ENCODE data around the gene PTPRN2. TPM values are rescaled to one million over a fixed set of nuclear protein-coding genes. Genes with fewer than 3 reads are reported as not detected.

The PTPRN2 gene
- total RNA-seq, 1 experiment from 2014 or later, result 1.7 TPM

- Histone ChIP-seq H4K20me1 (ENCODE audit: insufficient read depth, low read depth, low read length) (no peaks in the 10 kb centered on the region), H3K9me3 (ENCODE audit: low read length) (no peaks in the 10 kb centered on the region), H3K79me2 (ENCODE audit: low read length) (no peaks in the 10 kb centered on the region), H3K4me1 (ENCODE audit: low read length) (no peaks in the 10 kb centered on the region), H3K27me3 (ENCODE audit: low read length) (no peaks in the 10 kb centered on the region), H3K4me2 (ENCODE audit: low read depth, low read length, poor library complexity, severe bottlenecking) (no peak overlapping the region), H2AFZ (ENCODE audit: low read length) (no peak overlapping the region), H3K9ac (ENCODE audit: low read length) (no peak overlapping the region), H3K9me2 (replicated peaks; ENCODE audit: insufficient read depth, low read length) (no peaks in the 10 kb centered on the region), H3K27ac (ENCODE audit: low read length) (no peak overlapping the region), H3K4me3 (ENCODE audit: low read length) (no peak overlapping the region), H3K36me3 (ENCODE audit: insufficient read depth, low read length) (no peaks in the 10 kb centered on the region)
- DNase-seq, result no peak
Observed at GRCh38 chr7:158186406-158186805, 401.2 kb downstream of the PTPRN2 start.

DNA sequence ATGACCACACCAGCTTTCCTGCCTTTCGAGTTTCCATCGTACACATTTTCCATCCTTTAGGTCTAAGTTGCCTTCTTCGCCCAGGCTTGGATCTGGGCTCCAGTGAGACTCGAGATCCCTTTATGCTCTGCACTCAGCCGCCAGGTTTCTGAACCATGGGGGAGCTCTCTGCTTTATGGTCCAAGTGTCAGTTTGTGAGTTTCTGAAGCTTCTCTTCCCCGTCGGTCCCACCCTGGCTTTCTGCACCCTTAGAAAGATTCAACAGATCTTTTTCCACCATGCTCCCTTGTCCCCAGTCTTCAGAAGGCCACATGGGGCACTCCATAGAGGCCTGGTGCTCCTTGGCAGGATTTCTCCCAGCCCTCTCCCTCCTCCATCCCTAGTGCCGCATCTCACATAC is 402.0 kb downstream of the PTPRN2 start:
- H3K9ac ChIP-seq (ENCODE audit: low read length), result no peak overlapping the region
- no peaks in the 10 kb centered on the region for H3K27me3 ChIP-seq (ENCODE audit: low read length)
- no peaks in the 10 kb centered on the region for H3K36me3 ChIP-seq (ENCODE audit: insufficient read depth, low read length)
- no peak overlapping the region for H3K27ac ChIP-seq (ENCODE audit: low read length)
- no peaks in the 10 kb centered on the region for H3K4me1 ChIP-seq (ENCODE audit: low read length)
- H3K9me2 ChIP-seq (replicated peaks; ENCODE audit: insufficient read depth, low read length), result no peaks in the 10 kb centered on the region
- no peaks in the 10 kb centered on the region for H3K9me3 ChIP-seq (ENCODE audit: low read length)
- H3K79me2 ChIP-seq (ENCODE audit: low read length), result no peaks in the 10 kb centered on the region
- no peak for DNase-seq
- H3K4me3 ChIP-seq (ENCODE audit: low read length), result no peak overlapping the region
- no peak overlapping the region for H3K4me2 ChIP-seq (ENCODE audit: low read depth, low read length, poor library complexity, severe bottlenecking)
- H2AFZ ChIP-seq (ENCODE audit: low read length), result no peak overlapping the region
- no peaks in the 10 kb centered on the region for H4K20me1 ChIP-seq (ENCODE audit: insufficient read depth, low read depth, low read length)

DNA sequence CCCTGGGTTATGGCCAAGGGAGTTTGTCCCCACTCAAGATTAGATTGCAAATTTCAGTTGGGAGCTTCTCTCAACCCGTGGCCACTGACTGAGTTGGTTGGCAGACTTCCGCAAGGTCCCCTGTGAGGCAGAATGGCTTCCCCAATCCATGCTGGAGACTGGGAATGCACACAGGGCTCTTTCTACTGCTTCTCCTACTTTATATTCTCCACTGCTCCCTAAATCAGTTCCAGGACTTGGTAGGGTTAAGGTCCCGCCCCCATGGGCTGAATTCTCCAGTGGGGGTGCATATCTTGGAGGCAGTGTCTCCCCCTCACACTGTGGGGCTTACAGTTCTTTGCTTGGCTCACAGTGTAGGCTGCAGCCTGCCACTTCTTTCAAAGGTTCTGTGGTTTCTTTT is 404.2 kb downstream of the PTPRN2 start:
- no peaks in the 10 kb centered on the region for H3K4me1 ChIP-seq (ENCODE audit: low read length)
- no peaks in the 10 kb centered on the region for H3K36me3 ChIP-seq (ENCODE audit: insufficient read depth, low read length)
- H2AFZ ChIP-seq (ENCODE audit: low read length), result no peak overlapping the region
- no peak overlapping the region for H3K27ac ChIP-seq (ENCODE audit: low read length)
- H3K9ac ChIP-seq (ENCODE audit: low read length), result no peak overlapping the region
- H3K27me3 ChIP-seq (ENCODE audit: low read length), result no peaks in the 10 kb centered on the region
- no peak overlapping the region for H3K4me3 ChIP-seq (ENCODE audit: low read length)
- no peaks in the 10 kb centered on the region for H3K9me3 ChIP-seq (ENCODE audit: low read length)
- H3K4me2 ChIP-seq (ENCODE audit: low read depth, low read length, poor library complexity, severe bottlenecking), result no peak overlapping the region
- H3K9me2 ChIP-seq (replicated peaks; ENCODE audit: insufficient read depth, low read length), result no peaks in the 10 kb centered on the region
- no peaks in the 10 kb centered on the region for H4K20me1 ChIP-seq (ENCODE audit: insufficient read depth, low read depth, low read length)
- no peaks in the 10 kb centered on the region for H3K79me2 ChIP-seq (ENCODE audit: low read length)
- DNase-seq, result no peak

DNA sequence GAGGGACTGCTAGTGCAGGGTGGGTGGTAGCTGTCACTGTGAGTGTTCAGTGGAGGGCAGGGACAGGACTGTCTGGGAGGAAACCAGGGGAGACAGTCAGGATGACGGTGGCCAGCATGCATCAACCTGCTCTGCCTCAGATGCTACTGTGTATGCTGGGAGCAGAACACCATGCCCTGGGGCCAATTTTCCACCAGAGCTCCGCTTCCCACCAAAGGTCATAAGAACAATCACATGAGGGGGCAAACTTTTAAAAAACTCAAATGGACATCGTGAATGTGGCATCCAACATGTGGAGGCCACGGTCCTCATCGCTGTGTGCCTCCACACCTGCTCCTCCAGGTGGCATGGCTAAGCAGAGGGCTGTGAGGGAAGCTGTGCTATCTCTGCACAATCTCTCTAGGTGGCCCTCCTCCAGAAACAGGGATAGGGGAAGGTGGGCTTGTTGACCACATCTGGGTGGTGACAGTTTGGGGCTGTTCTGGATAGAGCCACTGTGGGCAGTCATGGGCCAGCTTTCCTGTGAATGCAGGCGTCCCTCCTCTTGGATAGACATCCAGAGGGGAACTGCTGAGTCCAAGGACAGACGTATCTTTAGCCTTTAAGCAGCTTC is 411.0 kb downstream of the PTPRN2 start:
- Histone ChIP-seq H3K4me2 (ENCODE audit: low read depth, low read length, poor library complexity, severe bottlenecking) (no peak overlapping the region), H4K20me1 (ENCODE audit: insufficient read depth, low read depth, low read length) (no peaks in the 10 kb centered on the region), H3K4me1 (ENCODE audit: low read length) (no peaks in the 10 kb centered on the region), H3K9me3 (ENCODE audit: low read length) (no peaks in the 10 kb centered on the region), H3K27ac (ENCODE audit: low read length) (no peak overlapping the region), H3K4me3 (ENCODE audit: low read length) (no peak overlapping the region), H3K27me3 (ENCODE audit: low read length) (no peaks in the 10 kb centered on the region), H3K36me3 (ENCODE audit: insufficient read depth, low read length) (no peaks in the 10 kb centered on the region), H3K79me2 (ENCODE audit: low read length) (no peaks in the 10 kb centered on the region), H3K9ac (ENCODE audit: low read length) (no peak overlapping the region), H3K9me2 (replicated peaks; ENCODE audit: insufficient read depth, low read length) (no peaks in the 10 kb centered on the region), H2AFZ (ENCODE audit: low read length) (no peak overlapping the region)
- no peak for DNase-seq

DNA sequence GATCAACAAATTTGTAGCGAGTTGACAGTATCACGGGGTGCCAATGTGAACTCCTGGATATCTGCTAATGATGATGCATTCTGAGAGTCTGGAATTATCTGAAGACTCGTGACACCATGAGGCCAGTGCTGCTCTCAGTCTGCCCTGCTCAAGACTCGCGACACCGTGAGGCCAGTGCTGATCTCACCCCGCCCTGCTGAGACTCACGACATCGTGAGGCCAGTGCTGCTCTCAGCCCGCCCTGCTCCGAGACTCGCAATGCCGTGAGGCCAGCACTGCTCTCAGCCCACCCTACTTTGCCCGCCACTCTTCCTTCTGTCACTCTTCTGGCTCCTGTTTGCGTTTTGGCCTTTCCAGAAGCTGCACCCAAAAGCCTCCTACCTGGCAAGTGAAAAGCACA is 411.8 kb downstream of the PTPRN2 start:
- Histone ChIP-seq H3K27me3 (ENCODE audit: low read length) (no peaks in the 10 kb centered on the region), H3K4me3 (ENCODE audit: low read length) (no peak overlapping the region), H3K9me3 (ENCODE audit: low read length) (no peaks in the 10 kb centered on the region), H3K79me2 (ENCODE audit: low read length) (no peaks in the 10 kb centered on the region), H3K9me2 (replicated peaks; ENCODE audit: insufficient read depth, low read length) (no peaks in the 10 kb centered on the region), H3K36me3 (ENCODE audit: insufficient read depth, low read length) (no peaks in the 10 kb centered on the region), H4K20me1 (ENCODE audit: insufficient read depth, low read depth, low read length) (no peaks in the 10 kb centered on the region), H3K27ac (ENCODE audit: low read length) (no peak overlapping the region), H3K4me1 (ENCODE audit: low read length) (no peaks in the 10 kb centered on the region), H3K4me2 (ENCODE audit: low read depth, low read length, poor library complexity, severe bottlenecking) (no peak overlapping the region), H3K9ac (ENCODE audit: low read length) (no peak overlapping the region), H2AFZ (ENCODE audit: low read length) (no peak overlapping the region)
- no peak for DNase-seq

DNA sequence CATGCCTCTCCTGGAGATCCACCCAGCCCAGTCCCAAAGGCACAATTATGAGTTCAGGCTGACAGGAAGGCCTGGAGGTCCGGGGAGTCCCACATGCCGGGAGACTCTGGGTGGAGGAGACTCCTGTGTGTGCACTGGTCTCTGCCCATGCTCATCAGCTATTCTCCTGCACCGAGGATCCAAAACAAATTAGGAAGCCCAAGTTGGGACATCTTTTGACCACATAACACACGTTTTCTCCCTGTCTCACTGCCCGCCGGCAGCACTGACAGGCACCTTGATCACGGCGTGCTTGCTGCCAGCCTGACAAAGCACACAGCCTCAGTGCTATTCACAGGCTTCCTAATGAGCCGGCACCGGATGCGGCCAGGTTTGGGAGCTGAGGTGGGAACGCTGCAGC is 412.7 kb downstream of the PTPRN2 start:
- DNase-seq, result no peak
- H3K27ac ChIP-seq (ENCODE audit: low read length), result no peak overlapping the region
- no peak overlapping the region for H3K4me3 ChIP-seq (ENCODE audit: low read length)
- H3K79me2 ChIP-seq (ENCODE audit: low read length), result no peaks in the 10 kb centered on the region
- H4K20me1 ChIP-seq (ENCODE audit: insufficient read depth, low read depth, low read length), result no peaks in the 10 kb centered on the region
- no peak overlapping the region for H2AFZ ChIP-seq (ENCODE audit: low read length)
- no peaks in the 10 kb centered on the region for H3K9me2 ChIP-seq (replicated peaks; ENCODE audit: insufficient read depth, low read length)
- no peaks in the 10 kb centered on the region for H3K9me3 ChIP-seq (ENCODE audit: low read length)
- no peak overlapping the region for H3K9ac ChIP-seq (ENCODE audit: low read length)
- no peaks in the 10 kb centered on the region for H3K4me1 ChIP-seq (ENCODE audit: low read length)
- H3K36me3 ChIP-seq (ENCODE audit: insufficient read depth, low read length), result no peaks in the 10 kb centered on the region
- no peak overlapping the region for H3K4me2 ChIP-seq (ENCODE audit: low read depth, low read length, poor library complexity, severe bottlenecking)
- no peaks in the 10 kb centered on the region for H3K27me3 ChIP-seq (ENCODE audit: low read length)

DNA sequence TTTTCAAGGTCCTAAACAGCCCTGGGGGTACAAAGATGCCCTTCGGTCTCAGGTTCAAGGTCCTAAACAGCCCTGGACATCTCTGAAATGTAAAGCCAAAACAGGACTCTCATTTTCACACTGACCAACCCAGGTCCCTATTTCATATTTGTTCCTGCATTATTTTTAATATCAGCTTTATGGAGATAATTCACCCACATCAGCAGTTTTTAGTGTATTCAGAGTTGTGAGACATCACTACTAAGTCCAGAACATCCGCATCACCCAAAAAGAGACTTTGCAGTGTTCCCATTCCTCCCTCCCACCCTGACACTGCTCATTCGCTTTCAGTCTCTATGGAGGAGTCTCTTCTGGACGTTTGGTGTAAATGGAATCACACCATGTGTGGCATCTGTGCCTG is 420.2 kb downstream of the PTPRN2 start:
- no peaks in the 10 kb centered on the region for H4K20me1 ChIP-seq (ENCODE audit: insufficient read depth, low read depth, low read length)
- no peak overlapping the region for H3K9ac ChIP-seq (ENCODE audit: low read length)
- DNase-seq, result no peak
- no peaks in the 10 kb centered on the region for H3K36me3 ChIP-seq (ENCODE audit: insufficient read depth, low read length)
- no peaks in the 10 kb centered on the region for H3K4me1 ChIP-seq (ENCODE audit: low read length)
- H3K4me3 ChIP-seq (ENCODE audit: low read length), result no peak overlapping the region
- H2AFZ ChIP-seq (ENCODE audit: low read length), result no peak overlapping the region
- H3K27ac ChIP-seq (ENCODE audit: low read length), result no peak overlapping the region
- no peaks in the 10 kb centered on the region for H3K79me2 ChIP-seq (ENCODE audit: low read length)
- no peaks in the 10 kb centered on the region for H3K9me3 ChIP-seq (ENCODE audit: low read length)
- H3K9me2 ChIP-seq (replicated peaks; ENCODE audit: insufficient read depth, low read length), result no peaks in the 10 kb centered on the region
- H3K4me2 ChIP-seq (ENCODE audit: low read depth, low read length, poor library complexity, severe bottlenecking), result no peak overlapping the region
- no peaks in the 10 kb centered on the region for H3K27me3 ChIP-seq (ENCODE audit: low read length)

- no peaks in the 10 kb centered on the region for H3K4me1 ChIP-seq (ENCODE audit: low read length)
- no peaks in the 10 kb centered on the region for H3K27me3 ChIP-seq (ENCODE audit: low read length)
- H3K9ac ChIP-seq (ENCODE audit: low read length), result no peak overlapping the region
- H3K9me2 ChIP-seq (replicated peaks; ENCODE audit: insufficient read depth, low read length), result no peaks in the 10 kb centered on the region
- H3K4me2 ChIP-seq (ENCODE audit: low read depth, low read length, poor library complexity, severe bottlenecking), result no peak overlapping the region
- no peak for DNase-seq
- H3K36me3 ChIP-seq (ENCODE audit: insufficient read depth, low read length), result no peaks in the 10 kb centered on the region
- H3K79me2 ChIP-seq (ENCODE audit: low read length), result no peaks in the 10 kb centered on the region
- H3K4me3 ChIP-seq (ENCODE audit: low read length), result no peak overlapping the region
- H2AFZ ChIP-seq (ENCODE audit: low read length), result no peak overlapping the region
- no peak overlapping the region for H3K27ac ChIP-seq (ENCODE audit: low read length)
- no peaks in the 10 kb centered on the region for H3K9me3 ChIP-seq (ENCODE audit: low read length)
- no peaks in the 10 kb centered on the region for H4K20me1 ChIP-seq (ENCODE audit: insufficient read depth, low read depth, low read length)
Observed at GRCh38 chr7:158166386-158167340, 421.0 kb downstream of the PTPRN2 start.
